K562 (cell line): Measurements from ENCODE around the gene RPP14. TPM values are rescaled to one million over a fixed set of nuclear protein-coding genes. Genes with fewer than 3 reads are reported as not detected.

Experiments
- EWSR1 ChIP-seq: fragments of 450-650 bp; IDR thresholded peaks from 2 replicates; pipeline ENCODE4 v1.6.1; 2018; ENCODE audit warnings: borderline replicate concordance, mild to moderate bottlenecking, low read depth, moderate library complexity; ENCODE audit not compliant: partially characterized antibody
- REST ChIP-seq, 2 experiments: fragments of 450-650 bp; formaldehyde crosslinking in 1 of 2; IDR thresholded peaks; 2 replicates each; pipeline versions ENCODE4 v1.4.0 to v1.6.1; 2014 to 2020; ENCODE audit warnings: mild to moderate bottlenecking in 2 of 2, borderline replicate concordance in 1 of 2, low read depth in 1 of 2
- ZNF551 ChIP-seq: fragments of 250-450 bp; sonication (Bioruptor Pico); IDR thresholded peaks from 2 replicates; pipeline ENCODE4 v1.5.0; 2021; ENCODE audit warnings: mild to moderate bottlenecking, moderate library complexity
- polyA plus RNA-seq, 8 experiments: library from polyadenylated mRNA; depleted of rRNA in 4 of 8; stranded (reverse) in 5 of 8; unstranded in 3 of 8; fragments of >200 nt; fragmentation: Nextera tagmentation in 2 of 8; fragmentation: Illumina TruSeq in 1 of 8; extraction: Ambion mirVana in 2 of 8; extraction: Trizol in 1 of 8; gene quantifications; 2 replicates each; pipeline versions ENCODE4 v1.2.1 to v1.2.3, GENCODE V29; 2011 to 2014; ENCODE audit warnings: inconsistent platforms in 1 of 8, missing spikeins in 1 of 8
- total RNA-seq, 7 experiments: library from RNA; depleted of rRNA in 6 of 7; stranded (reverse); fragments of >200 nt in 6 of 7; fragmentation: Illumina TruSeq in 2 of 7; extraction: Trizol in 2 of 7; gene quantifications; 2 replicates each; pipeline versions ENCODE4 v1.2.1 to v1.2.3, GENCODE V29; 2011 to 2021; ENCODE audit warnings: low replicate concordance in 1 of 7

RPP14 gene
- total and polyA plus RNA-seq, 9 of the 15 experiments (the other 6 are each of a cell fraction or from before 2014, with no cell fraction given) = 13.5 to 20.8 (median 15.4) TPM

- TF ChIP-seq REST (IDR thresholded peaks at IDR 0.05; ENCODE audit: borderline replicate concordance) (no peak), REST (CRISPR knock-in tag; IDR thresholded peaks at IDR 0.05; ENCODE audit: low read depth) (no peak), ZNF551 (CRISPR knock-in tag) (no peak), EWSR1 (no peak)
Observed at GRCh38 chr3:58346368-58346767, 40.3 kb downstream of the RPP14 start (continued).
